Adrenal gland (tissue), 12 donors: Measurements from ENCODE around the gene BLOC1S3. TPM values are rescaled to one million over a fixed set of nuclear protein-coding genes. Genes with fewer than 3 reads are reported as not detected.

Experiments used
- DNase-seq, 7 donors: peaks; one replicate each; pipeline ENCODE4 v3.0.0-alpha.2; 2019 to 2020
- H3K27ac ChIP-seq, 5 donors: fragments of 200-600 bp; sonication (generic) in 4 of 5; 1 replicate in 3 of 5; 2 replicates in 2 of 5; pipeline versions ENCODE4 v1.5.1 to v1.8.0; 2016 to 2020; ENCODE audit warnings: mild to moderate bottlenecking in 1 of 5
- H3K27me3 ChIP-seq: fragments of 200-600 bp; 2 replicates; pipeline ENCODE4 v1.8.0; 2021
- H3K36me3 ChIP-seq, 2 donors: fragments of 200-600 bp; replicated peaks in 1 of 2; 1 replicate in 1 of 2; 2 replicates in 1 of 2; pipeline versions ENCODE4 v1.5.1 to v1.8.0; 2018 to 2022
- H3K4me1 ChIP-seq, 2 donors: fragments of 200-600 bp; replicated peaks in 1 of 2; 1 replicate in 1 of 2; 2 replicates in 1 of 2; pipeline versions ENCODE4 v1.5.1 to v1.8.0; 2018 to 2021
- H3K4me3 ChIP-seq, 4 donors: fragments of 200-600 bp; sonication (generic) in 3 of 4; one replicate each; pipeline ENCODE4 v1.5.1; 2016 to 2018
- H3K9me3 ChIP-seq, 3 donors: fragments of 200-600 bp; sonication (generic) in 1 of 3; replicated peaks in 1 of 3; 1 replicate in 2 of 3; 2 replicates in 1 of 3; pipeline versions ENCODE4 v1.5.1 to v1.8.0; 2016 to 2021
- CTCF ChIP-seq, 6 experiments: fragments of 450-650 bp in 4 of 6; fragments of 200-600 bp in 2 of 6; sonication (generic) in 1 of 6; IDR thresholded peaks; 1 replicate in 5 of 6; 2 replicates in 1 of 6; pipeline versions ENCODE4 v1.5.1 to v1.8.0; 2016 to 2021; ENCODE audit warnings: antibody characterized with exemption in 6 of 6, mild to moderate bottlenecking in 2 of 6, moderate library complexity in 1 of 6
- POLR2A ChIP-seq, 2 donors: fragments of 450-650 bp; IDR thresholded peaks; one replicate each; pipeline ENCODE4 v1.6.1; 2017; ENCODE audit warnings: antibody characterized with exemption in 2 of 2, mild to moderate bottlenecking in 2 of 2, moderate library complexity in 1 of 2
- WGBS, 4 donors: extraction: QIAGEN DNeasy Blood & Tissue Kit in 2 of 4; methylation state at CpG; one replicate each; pipeline versions ENCODE4 v1.1.5 to v1.1.7; 2013 to 2017; 5-methylcytosine and 5-hydroxymethylcytosine counted together
- intact Hi-C, 2 donors: fragments of 100-400 bp; cut with DNase I; formaldehyde crosslinking; loops; one replicate each; pipeline versions ENCODE4 v1.14.1 to v1.15.0; 2022 to 2023
- polyA plus RNA-seq, 3 donors: library from polyadenylated mRNA; stranded (reverse); fragments of 200-250 nt in 2 of 3; fragments of 350-450 nt in 1 of 3; fragmentation: Illumina TruSeq in 1 of 3; extraction: RNeasy Lipid Tissue Mini Kit (QIAGEN cat#74804) in 1 of 3; gene quantifications; one replicate each; pipeline ENCODE4 v1.2.3, GENCODE V29; 2013 to 2014
- total RNA-seq, 9 donors: library from RNA; depleted of rRNA in 4 of 9; stranded (reverse); fragments of >200 nt in 4 of 9; fragments of 120-200 nt in 1 of 9; fragmentation: NEBNext Ultra II Directional in 1 of 9; extraction: Animal tissue kit (Norgen Biotek cat#: 25700) in 1 of 9; gene quantifications; one replicate each; pipeline versions ENCODE4 v1.1.0 to v1.2.4, GENCODE V29; 2013 to 2023
- donor health status: healthy with polysubstance abuse.
- donor health status: Bipolar disorder and iron deficiency.
- donor health status: DM: yes; HTN: yes; CAD: no.
- donor health status: DM: no; HTN: no; CAD: no.
- donor health status: DM: no; HTN: no; CAD: no.
- donor health status: DM: yes; HTN: yes; CAD: no.

BLOC1S3 gene
- total and polyA plus RNA-seq, 12 donors: 2.8 to 25.5 (median 16.9) TPM

DNA sequence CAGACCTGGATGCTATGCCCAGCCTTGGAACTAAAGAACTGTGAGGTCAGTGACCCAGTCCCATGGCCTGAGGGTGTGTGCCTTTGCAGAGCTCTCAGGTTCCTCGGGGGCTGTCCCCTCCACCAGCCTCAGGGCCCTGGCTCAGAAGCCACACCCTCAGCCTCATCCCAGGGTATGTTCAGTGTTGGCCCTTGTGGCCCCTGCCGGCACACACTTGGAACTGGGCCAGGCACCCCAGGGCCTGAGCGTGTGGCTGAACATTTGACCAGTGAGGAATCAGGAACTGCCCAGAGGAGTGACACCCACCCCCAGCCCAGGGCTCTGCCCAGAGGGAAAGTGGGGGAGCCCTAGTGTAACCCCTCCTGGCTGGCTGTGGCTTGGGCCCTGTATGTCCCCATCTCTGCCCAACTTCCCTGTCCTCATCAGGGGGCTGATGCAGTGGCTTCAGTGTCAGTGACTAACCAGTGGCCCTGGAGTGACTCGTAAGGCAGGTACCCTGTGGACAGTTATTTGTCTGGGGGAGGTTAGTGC is 27.8 kb upstream of the BLOC1S3 start:
- no peak overlapping the region for H3K4me3 ChIP-seq
- intact Hi-C loops: no loop called here

GRCh38 chr19:45151320-45151719 is 27.3 kb upstream of the BLOC1S3 start:
- no peak for DNase-seq
- Histone ChIP-seq H3K4me1 (peaks cover 17 to 29% of the 10 kb centered on the region in 2 donors), H3K36me3 (no peaks in the 10 kb centered on the region), H3K27me3 (no peaks in the 10 kb centered on the region), H3K4me3 (no peak overlapping the region), H3K27ac (no peak overlapping the region), H3K9me3 (no peaks in the 10 kb centered on the region)
- TF ChIP-seq POLR2A (IDR thresholded peaks at IDR 0.05): no peak
- no peak for TF ChIP-seq CTCF (IDR thresholded peaks at IDR 0.05)
- WGBS, 4 donors: 0 to 89% (median 83%) methylated on average over 1 to 7 of the region's 7 CpGs
- intact Hi-C loops: no loop called here

More for the DNA sequence above, 27.8 kb upstream of the BLOC1S3 start:
- Histone ChIP-seq H3K36me3 (peaks cover 0 to 2% of the 10 kb centered on the region in 2 donors), H3K4me1 (peaks cover 17 to 29% of the 10 kb centered on the region in 2 donors), H3K27me3 (no peaks in the 10 kb centered on the region), H3K9me3 (no peaks in the 10 kb centered on the region), H3K27ac (no peak overlapping the region)
- WGBS, 4 donors: 20 to 56% (median 50%) methylated on average over 1 to 4 of the region's 4 CpGs
- DNase-seq: no peak
- TF ChIP-seq POLR2A (IDR thresholded peaks at IDR 0.05): no peak

DNA sequence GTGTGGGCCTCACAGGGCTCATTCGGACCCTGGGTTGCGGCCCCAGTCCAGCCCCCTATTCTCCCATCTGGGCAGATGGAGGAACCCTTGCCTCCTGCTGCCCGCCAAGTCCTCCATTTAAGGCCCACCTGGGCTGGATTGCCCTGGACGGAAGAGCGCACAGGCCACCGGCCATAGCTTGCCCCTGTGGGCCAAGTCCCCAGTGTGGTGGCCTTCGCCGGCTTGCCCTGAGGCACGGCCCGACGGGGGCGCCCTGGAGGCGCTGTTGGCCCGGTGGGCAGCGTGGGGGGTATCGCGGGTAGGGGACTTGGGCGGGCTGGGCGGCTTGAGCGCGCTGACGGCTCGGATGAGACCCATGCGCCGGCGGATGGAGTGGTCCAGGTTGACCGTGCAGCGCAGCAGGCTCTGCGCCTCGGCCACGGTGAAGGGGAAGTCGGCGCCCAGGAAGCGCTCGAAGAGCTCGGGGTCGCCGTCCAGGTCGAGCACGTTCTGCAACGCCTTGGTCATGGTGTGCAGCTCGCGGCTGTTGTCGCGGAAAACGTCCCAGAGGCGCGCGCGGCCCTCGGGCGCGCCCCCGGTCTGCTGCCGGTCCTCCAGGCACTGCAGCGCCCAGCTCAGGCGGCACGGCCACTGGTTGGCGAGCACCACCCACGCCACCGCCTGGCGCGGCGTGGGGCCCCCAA is 26.6 kb upstream of the BLOC1S3 start:
- intact Hi-C loops: no loop called here
- Histone ChIP-seq H3K9me3 (no peaks in the 10 kb centered on the region), H3K4me3 (no peak overlapping the region), H3K27me3 (no peaks in the 10 kb centered on the region), H3K27ac (no peak overlapping the region), H3K4me1 (peaks cover 17 to 29% of the 10 kb centered on the region in 2 donors), H3K36me3 (no peaks in the 10 kb centered on the region)
- TF ChIP-seq POLR2A (IDR thresholded peaks at IDR 0.05) (no peak), CTCF (IDR thresholded peaks at IDR 0.05) (no peak)
- WGBS, 4 donors: 13 to 44% (median 26%) methylated on average over 13 to 64 of the region's 64 CpGs
- DNase-seq: no peak

DNA sequence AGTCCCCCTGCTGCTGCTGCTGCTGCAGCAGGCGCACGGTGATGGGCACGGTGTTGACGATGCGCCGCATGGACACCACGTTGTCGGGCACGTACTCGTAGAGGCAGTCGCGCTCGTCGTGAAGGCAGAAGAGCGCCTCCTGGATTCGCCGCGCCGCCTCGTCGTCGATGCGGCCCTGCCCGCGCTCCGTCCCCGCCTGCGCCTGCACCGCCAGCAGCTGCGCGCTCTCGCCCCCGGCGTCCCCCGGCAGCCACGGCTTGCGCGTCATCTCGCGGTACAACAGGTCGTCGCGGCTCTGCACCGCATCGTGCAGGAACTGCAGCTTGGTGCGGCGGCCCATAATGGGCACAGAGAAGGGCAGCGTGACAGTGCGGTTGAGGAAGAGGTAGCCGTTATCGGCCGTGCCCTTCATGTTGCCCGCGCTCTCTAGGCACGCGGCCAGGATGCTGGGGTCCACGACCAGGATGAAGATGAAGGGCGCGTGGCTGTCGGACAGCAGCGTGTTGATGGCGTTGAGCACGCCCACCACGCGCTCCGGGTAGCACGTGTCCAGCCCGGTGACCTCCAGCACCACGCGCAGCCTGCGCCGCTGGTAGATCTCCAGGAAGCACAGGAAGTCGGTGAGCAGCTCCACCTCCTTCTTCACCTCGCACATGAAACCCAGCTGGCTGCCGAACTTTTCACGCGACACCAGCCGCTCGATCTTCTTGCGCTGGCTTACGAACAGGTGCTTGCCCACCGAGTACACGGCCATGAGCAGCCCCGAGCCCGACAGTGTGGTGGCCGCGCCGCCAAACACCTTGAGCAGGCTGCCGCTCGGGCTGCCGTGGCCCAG is 25.9 kb upstream of the BLOC1S3 start:
- Histone ChIP-seq H3K4me3 (peak overlapping the region in 1 of 4 donors; percentile 27), H3K27me3 (no peaks in the 10 kb centered on the region), H3K36me3 (no peaks in the 10 kb centered on the region), H3K9me3 (no peaks in the 10 kb centered on the region), H3K4me1 (peaks cover 17 to 29% of the 10 kb centered on the region in 2 donors), H3K27ac (peak overlapping the region in 3 of 5 donors; percentile 58 to 89 (median 63))
- TF ChIP-seq CTCF (IDR thresholded peaks at IDR 0.05): no peak
- TF ChIP-seq POLR2A (IDR thresholded peaks at IDR 0.05): peak in 1 of 2 donors; percentile 10
- WGBS, 4 donors: 3 to 10% (median 5%) methylated on average over 10 to 91 of the region's 91 CpGs
- DNase-seq: peak; percentile 62 to 85 (median 76)
- intact Hi-C loops: no loop called here
